SK-N-MC (cell line): ENCODE measurements around the gene CLDN20.
"Not testable (repeated sequence)": the region's sequence is repeated elsewhere in the genome, so short reads cannot be mapped to it uniquely, and the experiment has no call there.

ENCODE experiments used
- DNase-seq: peaks from one replicate; pipeline ENCODE4 v3.0.0-alpha.2; 2011; ENCODE audit warnings: low read depth, low spot score
- H3K27ac ChIP-seq: fragments of 200-600 bp; sonication (generic); 2 replicates; pipeline ENCODE4 v1.5.1; 2016; ENCODE audit warnings: mixed run types
- H3K36me3 ChIP-seq: fragments of 200-600 bp; sonication (generic); 2 replicates; pipeline ENCODE4 v1.6.1; 2017; ENCODE audit warnings: antibody characterized with exemption, low read length, mixed read lengths; ENCODE audit not compliant: insufficient read depth
- H3K4me3 ChIP-seq: fragments of 200-600 bp; sonication (generic); 2 replicates; pipeline ENCODE4 v1.5.1; 2016
- H3K9ac ChIP-seq: fragments of 200-600 bp; sonication (generic); 2 replicates; pipeline ENCODE4 v1.8.0; 2017; ENCODE audit warnings: mixed run types, mixed read lengths; ENCODE audit not compliant: insufficient read length
- H3K9me3 ChIP-seq: fragments of 200-600 bp; sonication (generic); 2 replicates; pipeline ENCODE4 v1.6.1; 2017; ENCODE audit warnings: low read depth, mild to moderate bottlenecking, antibody characterized with exemption, low read length, moderate library complexity, mixed read lengths
- EZH2 ChIP-seq: fragments of 200-600 bp; sonication (generic); IDR thresholded peaks from one replicate; pipeline ENCODE4 v1.6.1; 2017; ENCODE audit warnings: antibody characterized with exemption
- FOXP2 ChIP-seq: optimal IDR thresholded peaks from 2 replicates; pipeline ENCODE3; 2011; ENCODE audit warnings: mild to moderate bottlenecking, moderate library complexity; ENCODE audit not compliant: insufficient read depth; ENCODE audit errors: extremely low read length, control extremely low read depth
- POLR2AphosphoS5 ChIP-seq: IDR thresholded peaks from 2 replicates; pipeline ENCODE4 v1.6.1; 2012; ENCODE audit warnings: mild to moderate bottlenecking, low read depth, low read length, borderline replicate concordance

Gene CLDN20

GRCh38 chr6:155223646-155224451, 40.0 kb upstream of the CLDN20 start:
- Histone ChIP-seq H3K9me3 (no peaks in the 10 kb centered on the region), H3K36me3 (no peaks in the 10 kb centered on the region), H3K4me3 (no peak overlapping the region), H3K27ac (no peak overlapping the region), H3K9ac (no peak overlapping the region)
- DNase-seq: no peak
- TF ChIP-seq FOXP2 (no peak), POLR2AphosphoS5 (no peak), EZH2 (no peak)

GRCh38 chr6:155224618-155225017, 39.2 kb upstream of the CLDN20 start:
- Histone ChIP-seq H3K9me3 (no peaks in the 10 kb centered on the region), H3K4me3 (no peak overlapping the region), H3K27ac (no peak overlapping the region), H3K36me3 (no peaks in the 10 kb centered on the region), H3K9ac (no peak overlapping the region)
- TF ChIP-seq EZH2: no peak
- TF ChIP-seq POLR2AphosphoS5: no peak
- TF ChIP-seq FOXP2: no peak
- no peak for DNase-seq

GRCh38 chr6:155227046-155227445, 36.8 kb upstream of the CLDN20 start:
- Histone ChIP-seq H3K9ac (no peak overlapping the region), H3K9me3 (no peaks in the 10 kb centered on the region), H3K27ac (no peak overlapping the region), H3K36me3 (no peaks in the 10 kb centered on the region), H3K4me3 (no peak overlapping the region)
- DNase-seq: no peak
- no peak for TF ChIP-seq POLR2AphosphoS5
- no peak for TF ChIP-seq EZH2
- no peak for TF ChIP-seq FOXP2

GRCh38 chr6:155228546-155229166, 35.2 kb upstream of the CLDN20 start:
- H3K36me3 ChIP-seq: no peaks in the 10 kb centered on the region
- TF ChIP-seq EZH2 (no peak), POLR2AphosphoS5 (no peak), FOXP2 (no peak)
- H3K27ac ChIP-seq: no peak overlapping the region
- no peak overlapping the region for H3K4me3 ChIP-seq
- no peak overlapping the region for H3K9ac ChIP-seq
- H3K9me3 ChIP-seq: no peaks in the 10 kb centered on the region
- DNase-seq: no peak

- H3K4me3 ChIP-seq, H3K36me3 ChIP-seq, DNase-seq, H3K9me3 ChIP-seq, H3K27ac ChIP-seq, H3K9ac ChIP-seq: not testable (repeated sequence)
These were observed 32.8 kb upstream of the CLDN20 start for GRCh38 chr6:155230975-155231374.

- no peaks in the 10 kb centered on the region for H3K9me3 ChIP-seq
- H3K27ac ChIP-seq: no peak overlapping the region
- DNase-seq: no peak
- no peak overlapping the region for H3K9ac ChIP-seq
- H3K36me3 ChIP-seq: no peaks in the 10 kb centered on the region
- TF ChIP-seq POLR2AphosphoS5 (no peak), FOXP2 (no peak), EZH2 (no peak)
- H3K4me3 ChIP-seq: no peak overlapping the region
These were observed 31.0 kb upstream of the CLDN20 start for GRCh38 chr6:155232848-155233247.

- no peaks in the 10 kb centered on the region for H3K36me3 ChIP-seq
- TF ChIP-seq POLR2AphosphoS5 (no peak), FOXP2 (no peak), EZH2 (no peak)
- DNase-seq: no peak
- no peaks in the 10 kb centered on the region for H3K9me3 ChIP-seq
- H3K27ac ChIP-seq: no peak overlapping the region
- no peak overlapping the region for H3K9ac ChIP-seq
- H3K4me3 ChIP-seq: no peak overlapping the region
These were observed 29.6 kb upstream of the CLDN20 start for GRCh38 chr6:155234167-155234566.

- DNase-seq: no peak
- no peaks in the 10 kb centered on the region for H3K36me3 ChIP-seq
- no peak overlapping the region for H3K4me3 ChIP-seq
- no peak overlapping the region for H3K27ac ChIP-seq
- TF ChIP-seq FOXP2 (no peak), POLR2AphosphoS5 (no peak)
- H3K9me3 ChIP-seq: no peaks in the 10 kb centered on the region
- no peak overlapping the region for H3K9ac ChIP-seq
These were observed 29.1 kb upstream of the CLDN20 start for GRCh38 chr6:155234687-155235086.

- Histone ChIP-seq H3K9ac (no peak overlapping the region), H3K27ac (no peak overlapping the region), H3K9me3 (no peaks in the 10 kb centered on the region), H3K36me3 (no peaks in the 10 kb centered on the region), H3K4me3 (no peak overlapping the region)
- no peak for DNase-seq
- TF ChIP-seq POLR2AphosphoS5 (no peak), FOXP2 (no peak), EZH2 (no peak)
These were observed 28.7 kb upstream of the CLDN20 start for GRCh38 chr6:155235087-155235486.
